K562 (cell line): ENCODE measurements around the gene ZNF280C. TPM values are rescaled to one million over a fixed set of nuclear protein-coding genes. Genes with fewer than 3 reads are reported as not detected.

Experiments used
- CREB1 ChIP-seq, 2 experiments: sonication (generic) in 1 of 2; formaldehyde crosslinking in 1 of 2; IDR thresholded peaks; 2 replicates each; pipeline versions ENCODE4 v1.6.1 to v1.8.0; 2012 to 2022; ENCODE audit warnings: inconsistent platforms in 1 of 2, mild to moderate bottlenecking in 1 of 2, missing genetic modification reagents in 1 of 2, moderate library complexity in 1 of 2
- E2F1 ChIP-seq: sonication (generic); formaldehyde crosslinking; IDR thresholded peaks from 2 replicates; pipeline ENCODE4 v1.8.1; 2023; ENCODE audit warnings: mild to moderate bottlenecking, missing genetic modification reagents, moderate library complexity
- GTF2B ChIP-seq: IDR thresholded peaks from 2 replicates; pipeline ENCODE4 v1.6.1; 2011; ENCODE audit not compliant: insufficient read length; ENCODE audit errors: extremely low read depth
- RERE ChIP-seq: sonication (generic); formaldehyde crosslinking; IDR thresholded peaks from 2 replicates; pipeline ENCODE4 v1.8.0; 2023; ENCODE audit warnings: missing genetic modification reagents, mild to moderate bottlenecking, borderline replicate concordance
- TCF3 ChIP-seq: sonication (generic); formaldehyde crosslinking; IDR thresholded peaks from 2 replicates; pipeline ENCODE4 v1.4.0; 2020; ENCODE audit warnings: mild to moderate bottlenecking, missing genetic modification reagents
- TGIF2 ChIP-seq: sonication (generic); formaldehyde crosslinking; IDR thresholded peaks from 2 replicates; pipeline ENCODE4 v1.8.1; 2022; ENCODE audit warnings: mild to moderate bottlenecking, missing genetic modification reagents, moderate library complexity
- ZBTB11 ChIP-seq, 3 experiments: fragments of 200-800 bp in 1 of 3; fragments of 250-450 bp in 1 of 3; fragments of 450-650 bp in 1 of 3; sonication (Bioruptor Pico) in 1 of 3; sonication (Bioruptor generic) in 1 of 3; formaldehyde crosslinking in 1 of 3; IDR thresholded peaks; 2 replicates each; pipeline versions ENCODE4 v1.6.1 to v1.8.0; 2016 to 2022; ENCODE audit warnings: mild to moderate bottlenecking in 2 of 3, missing genetic modification characterization in 2 of 3, missing compliant biosample characterization in 1 of 3, moderate library complexity in 1 of 3
- ZFX ChIP-seq: sonication (generic); formaldehyde crosslinking; IDR thresholded peaks from 2 replicates; pipeline ENCODE4 v1.8.0; 2022; ENCODE audit warnings: mild to moderate bottlenecking, missing genetic modification reagents, moderate library complexity
- ZNF280A ChIP-seq: fragments of 450-650 bp; IDR thresholded peaks from 2 replicates; pipeline ENCODE4 v1.6.1; 2018; ENCODE audit warnings: mild to moderate bottlenecking, low read depth; ENCODE audit not compliant: partially characterized antibody
- ZNF830 ChIP-seq: fragments of 250-450 bp; sonication (Bioruptor Pico); IDR thresholded peaks from 2 replicates; pipeline ENCODE4 v1.5.0; 2021; ENCODE audit warnings: mild to moderate bottlenecking
- polyA plus RNA-seq, 8 experiments: library from polyadenylated mRNA; depleted of rRNA in 4 of 8; stranded (reverse) in 5 of 8; unstranded in 3 of 8; fragments of >200 nt; fragmentation: Nextera tagmentation in 2 of 8; fragmentation: Illumina TruSeq in 1 of 8; extraction: Ambion mirVana in 2 of 8; extraction: Trizol in 1 of 8; gene quantifications; 2 replicates each; pipeline versions ENCODE4 v1.2.1 to v1.2.3, GENCODE V29; 2011 to 2014; ENCODE audit warnings: inconsistent platforms in 1 of 8, missing spikeins in 1 of 8
- total RNA-seq, 7 experiments: library from RNA; depleted of rRNA in 6 of 7; stranded (reverse); fragments of >200 nt in 6 of 7; fragmentation: Illumina TruSeq in 2 of 7; extraction: Trizol in 2 of 7; gene quantifications; 2 replicates each; pipeline versions ENCODE4 v1.2.1 to v1.2.3, GENCODE V29; 2011 to 2021; ENCODE audit warnings: low replicate concordance in 1 of 7

Gene ZNF280C
- total and polyA plus RNA-seq, 9 of the 15 experiments (the other 6 are each of a cell fraction or from before 2014, with no cell fraction given): 1.6 to 8.3 (median 4.4) TPM

- TF ChIP-seq E2F1 (CRISPR knock-in tag) (peak; percentile 88), RERE (no peak), CREB1 (IDR thresholded peaks at IDR 0.05) (peak; percentile 30; the same call in 1 of the 2 replicates), CREB1 (CRISPR knock-in tag; IDR thresholded peaks at IDR 0.05) (peak; percentile 66; the same call in 1 of the 2 replicates), GTF2B (no peak), ZNF280A (no peak), TGIF2 (CRISPR knock-in tag) (no peak), ZBTB11 (CRISPR knock-in tag; IDR thresholded peaks at IDR 0.05) (no peak; a peak in 1 of 6 replicates), TCF3 (CRISPR knock-in tag) (peak; percentile 21), ZNF830 (no peak), ZFX (peak; percentile 70)
These were observed 102.8 kb downstream of the ZNF280C start, which contains the start of gene AIFM1 (continued) for GRCh38 chrX:130165703-130166502.
